Dedifferentiated amniotic fluid mesenchymal stem cell (primary cell): ENCODE measurements around the gene DNASE1L2.

Experiments
- DNase-seq: peaks from one replicate; pipeline ENCODE4 v3.0.0-alpha.2; 2016; ENCODE audit errors: extremely low spot score

The DNASE1L2 gene

DNA sequence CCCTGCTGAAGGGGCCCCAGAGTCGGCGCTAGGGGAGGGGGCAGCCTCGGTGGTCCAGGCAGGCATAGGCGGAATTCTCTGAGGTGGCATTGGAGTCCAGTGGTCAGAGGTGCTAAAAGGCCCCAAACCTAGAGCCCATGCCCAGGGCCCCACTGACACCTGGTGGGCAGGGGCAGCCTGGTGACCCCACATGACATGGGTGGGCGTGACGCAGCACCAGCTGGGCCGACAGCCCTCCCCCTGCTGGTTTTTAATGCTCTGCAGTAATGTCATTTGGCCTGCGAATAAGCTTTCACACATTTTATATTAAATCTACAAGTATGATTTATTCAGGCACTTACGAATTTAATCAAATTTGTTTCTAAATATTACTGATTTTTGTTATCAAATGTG is 33.8 kb downstream of the DNASE1L2 start:
- no peak for DNase-seq

DNA sequence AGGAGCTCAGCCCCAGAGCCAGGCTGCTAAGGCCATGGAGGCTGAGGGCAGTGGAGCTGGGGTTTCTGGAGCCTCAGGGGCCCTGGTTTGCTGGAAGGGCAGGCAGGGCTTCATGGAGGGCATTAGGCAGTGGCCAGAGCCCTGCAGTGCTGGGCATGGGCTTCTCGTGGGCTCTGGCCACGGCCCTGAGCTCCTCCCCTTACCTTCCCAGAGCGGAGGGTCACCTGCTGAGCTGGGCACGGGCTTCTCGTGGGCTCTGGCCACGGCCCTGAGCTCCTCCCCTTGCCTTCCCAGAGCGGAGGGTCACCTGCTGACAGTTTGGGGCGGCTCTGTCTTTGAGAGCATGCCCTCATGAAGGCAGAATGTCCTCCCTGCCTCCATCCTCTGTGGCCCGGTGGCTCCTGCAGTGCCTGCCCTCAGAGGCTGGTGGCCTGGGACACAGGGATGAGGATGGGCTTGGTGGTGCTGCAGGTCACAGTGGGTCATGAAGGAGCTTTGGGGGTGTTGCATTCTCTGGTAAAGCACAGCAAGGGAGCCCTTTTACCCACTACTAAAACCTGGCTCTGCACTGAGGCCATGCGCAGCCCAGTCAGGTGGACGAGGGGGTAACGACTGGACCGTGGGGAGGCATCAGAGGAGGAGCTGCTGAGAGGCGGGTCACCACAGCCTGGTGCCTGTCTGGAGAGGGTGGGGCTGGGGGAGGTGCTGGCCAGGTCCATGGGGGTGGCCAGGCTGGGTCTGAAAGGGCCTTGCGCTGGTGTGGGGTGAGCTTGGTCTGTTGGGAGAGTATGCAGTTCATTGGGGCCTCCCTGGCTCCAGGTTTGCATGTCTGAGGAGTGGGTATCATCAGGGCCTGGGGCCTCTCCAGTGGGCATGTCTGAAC is 34.6 kb downstream of the DNASE1L2 start:
- no peak for DNase-seq

DNA sequence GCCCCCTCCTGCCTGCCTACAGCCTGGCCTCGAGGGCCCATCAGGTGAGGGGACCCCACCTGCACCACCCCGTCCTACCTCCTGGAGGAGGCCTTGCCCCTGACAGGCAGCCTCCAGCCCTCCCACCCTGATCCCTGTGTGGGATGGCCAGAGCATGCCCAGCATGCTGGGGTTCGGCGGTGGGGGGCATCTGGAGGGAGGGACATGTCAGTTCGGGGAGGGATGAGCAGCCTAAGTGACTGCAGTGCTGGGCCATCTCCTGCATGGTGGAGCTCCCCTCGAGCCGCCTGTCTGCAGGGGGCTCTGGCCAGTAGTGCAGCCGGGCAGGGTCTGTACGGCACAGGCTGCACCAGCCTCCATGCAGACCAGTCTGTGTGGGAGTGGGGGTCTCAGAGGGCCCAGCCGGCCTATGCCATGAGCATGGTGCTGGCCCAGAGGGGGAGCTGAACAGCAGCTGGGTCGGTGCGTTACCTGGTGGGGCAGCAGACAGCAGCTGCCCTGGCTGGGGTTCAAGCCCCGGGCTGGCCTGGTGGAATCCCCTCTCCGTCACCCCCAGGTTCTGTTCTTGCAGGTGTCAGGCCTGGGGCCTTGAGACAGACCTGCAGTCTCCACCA is 35.7 kb downstream of the DNASE1L2 start:
- no peak for DNase-seq

DNA sequence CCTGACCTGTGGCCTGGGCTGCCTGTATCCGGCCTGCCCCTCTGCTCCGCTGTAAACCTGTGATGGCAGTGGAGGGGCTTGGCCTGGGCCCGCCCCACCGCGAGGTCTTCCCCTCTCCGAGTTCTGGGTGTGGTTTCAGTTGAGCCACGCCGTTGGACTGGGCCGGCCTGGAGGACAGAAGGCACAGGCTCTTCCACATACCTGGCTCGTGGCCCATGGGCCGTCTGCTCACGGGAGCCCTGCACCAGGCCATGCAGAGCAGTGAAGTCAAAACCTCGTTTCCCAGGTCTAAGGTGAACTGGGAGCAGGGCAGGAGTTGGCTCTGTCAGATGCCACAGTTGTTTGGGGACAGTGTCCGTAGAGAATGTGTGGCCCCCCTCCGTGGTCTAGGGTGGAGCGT is 37.2 kb downstream of the DNASE1L2 start:
- no peak for DNase-seq

DNA sequence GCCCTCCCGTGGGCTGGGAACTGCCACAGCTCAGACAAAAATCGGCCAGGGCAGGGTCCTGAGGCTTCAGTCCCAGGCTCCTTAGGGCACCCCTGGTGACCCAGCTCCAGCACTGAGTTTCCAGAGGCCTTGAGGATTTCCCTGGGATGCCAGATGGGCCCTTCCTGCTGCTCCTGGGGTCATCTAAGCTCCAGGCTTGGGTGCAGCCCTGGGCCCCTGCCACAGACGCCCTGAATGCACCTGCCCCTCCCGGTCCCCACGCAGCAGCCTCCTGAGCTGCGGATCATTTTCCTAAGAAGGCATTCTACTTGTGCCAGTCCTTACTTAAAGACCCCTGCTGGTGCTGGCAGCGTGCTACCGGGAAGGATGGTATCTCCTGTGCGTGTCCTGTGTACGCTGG is 37.7 kb downstream of the DNASE1L2 start:
- no peak for DNase-seq

DNA sequence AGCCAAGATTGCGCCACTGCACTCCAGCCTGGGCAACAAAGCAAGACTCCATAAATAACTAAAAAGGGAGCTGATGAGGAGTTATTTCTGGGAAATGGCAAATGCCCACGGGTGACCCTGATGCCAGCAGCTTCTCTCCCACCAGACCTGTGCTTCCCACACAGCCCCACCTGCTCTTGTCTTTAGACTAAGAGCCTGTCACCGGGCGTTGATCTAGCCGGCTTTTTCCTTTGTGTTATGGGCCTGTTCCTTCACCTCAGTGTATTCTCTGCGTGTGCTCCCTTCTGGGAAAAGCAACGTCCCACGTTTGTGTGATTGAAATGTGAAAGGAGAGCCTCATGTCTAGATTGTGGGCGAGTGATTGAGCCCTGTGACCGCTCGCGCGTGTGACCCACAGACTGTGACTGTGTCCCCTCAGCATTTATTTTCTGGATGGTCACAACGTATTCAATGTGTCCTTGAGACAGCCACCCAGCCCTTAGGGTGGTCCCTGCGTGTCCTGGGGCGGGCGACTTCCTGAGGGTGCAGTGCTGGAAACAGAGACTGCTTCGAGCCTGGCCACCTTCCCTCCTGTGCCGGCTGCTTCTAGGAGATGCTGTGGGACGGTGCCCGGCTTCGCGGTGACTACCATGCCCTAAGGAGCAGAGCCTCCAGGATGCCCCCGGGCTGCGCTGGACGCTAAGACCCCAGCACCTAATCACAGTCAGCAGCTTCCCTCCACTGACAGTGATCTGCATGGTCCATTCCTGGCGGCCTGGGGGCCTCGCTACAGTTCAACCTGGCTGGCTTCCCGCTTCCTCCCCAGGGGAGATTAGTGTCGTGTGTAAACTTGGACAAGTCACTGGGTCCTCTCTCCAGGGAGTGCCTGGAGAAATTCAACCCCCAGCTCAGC is 39.5 kb downstream of the DNASE1L2 start:
- no peak for DNase-seq

DNA sequence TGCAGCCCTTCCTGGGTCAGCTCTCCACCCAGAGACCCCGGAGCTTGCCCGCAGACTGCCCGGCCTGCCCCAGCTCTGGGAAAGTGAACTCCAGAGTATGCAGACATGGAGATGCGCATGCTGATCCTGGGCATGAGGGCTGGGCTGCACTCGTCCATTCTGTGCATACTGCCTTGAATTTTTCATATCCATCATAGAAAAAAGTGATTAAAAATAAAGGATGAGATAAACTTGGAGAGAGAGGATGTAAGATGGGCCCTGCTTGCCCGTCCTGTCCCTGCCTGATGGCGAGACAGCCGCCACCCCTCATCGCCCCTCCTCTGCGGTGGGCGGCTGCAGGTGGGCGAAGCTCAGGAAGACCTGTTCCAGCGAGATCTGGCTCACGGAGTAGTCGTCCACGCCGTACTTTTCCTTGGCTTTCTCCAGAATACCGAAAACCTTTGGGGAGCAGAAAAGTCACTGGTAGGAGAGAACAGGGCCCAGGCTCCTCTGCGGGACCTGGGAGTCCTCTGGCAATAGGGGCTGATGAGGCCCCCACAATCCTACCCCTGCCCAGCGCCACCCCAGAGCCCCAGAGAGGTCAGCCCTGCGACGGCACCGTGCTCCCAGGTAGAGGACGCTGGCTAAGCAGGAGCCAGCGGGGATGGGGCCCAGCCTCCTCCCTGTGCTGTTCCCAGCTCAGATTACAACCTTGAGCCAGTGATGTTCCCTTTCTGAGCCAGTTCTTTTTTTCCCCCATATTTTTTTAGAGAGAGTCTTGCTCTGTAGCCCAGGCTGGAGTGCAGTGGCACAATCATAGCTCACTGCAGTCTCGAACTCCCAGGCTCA is 40.3 kb downstream of the DNASE1L2 start:
- DNase-seq = no peak

DNA sequence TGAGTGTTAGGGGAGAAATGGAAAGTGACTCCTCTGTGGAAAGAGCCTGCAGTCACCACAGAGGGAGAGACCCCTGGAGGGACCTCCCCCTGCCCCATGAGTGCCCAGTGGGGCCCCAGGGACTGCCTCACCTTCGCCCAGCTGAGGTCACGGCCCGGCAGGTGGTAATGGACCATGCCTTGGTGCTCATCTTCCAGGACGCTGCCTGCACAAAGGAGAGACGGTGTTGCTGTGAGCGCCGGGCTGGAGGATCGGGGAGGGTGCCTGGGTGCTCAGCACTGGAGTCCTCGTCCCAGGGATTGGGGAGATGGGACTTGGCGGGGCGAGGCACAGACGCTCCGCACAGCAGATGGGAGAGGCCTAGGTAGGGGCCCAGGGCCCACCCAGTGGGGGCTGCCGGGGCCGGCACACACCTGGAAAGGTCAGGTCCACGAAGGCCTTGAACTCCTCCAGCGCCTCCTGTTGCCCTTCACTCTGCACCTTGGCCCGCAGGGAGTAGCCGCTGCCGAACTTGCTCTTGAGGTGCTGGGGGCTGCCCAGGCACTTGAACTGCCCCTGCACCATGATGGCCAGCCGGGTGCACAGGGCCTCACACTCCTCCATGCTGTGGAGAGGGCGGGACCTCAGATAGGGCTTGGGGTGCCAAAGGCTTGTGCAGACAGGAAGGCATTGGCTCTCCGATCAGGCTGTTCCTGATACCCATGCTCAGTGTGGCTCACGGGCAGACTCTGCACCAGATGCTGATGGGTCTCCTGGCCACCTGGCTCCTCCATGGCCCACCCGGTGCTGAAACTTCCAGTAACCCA is 41.4 kb downstream of the DNASE1L2 start:
- DNase-seq = no peak

DNA sequence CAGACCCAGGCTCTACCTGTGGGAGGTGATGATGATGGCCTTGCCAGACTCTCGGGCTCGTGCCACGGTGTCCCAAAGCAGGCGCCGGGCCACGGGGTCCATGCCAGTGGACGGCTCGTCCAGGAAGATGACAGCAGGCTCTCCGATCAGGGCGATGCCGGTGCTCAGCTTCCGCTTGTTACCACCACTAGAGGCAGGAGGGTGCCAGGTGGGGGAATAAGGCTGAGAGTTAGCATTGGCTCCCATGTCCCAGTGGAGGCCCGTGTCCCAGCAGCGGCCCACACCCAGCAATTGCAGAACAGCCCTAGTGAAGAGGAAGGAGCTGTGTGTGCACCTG is 42.0 kb downstream of the DNASE1L2 start:
- DNase-seq = no peak

DNA sequence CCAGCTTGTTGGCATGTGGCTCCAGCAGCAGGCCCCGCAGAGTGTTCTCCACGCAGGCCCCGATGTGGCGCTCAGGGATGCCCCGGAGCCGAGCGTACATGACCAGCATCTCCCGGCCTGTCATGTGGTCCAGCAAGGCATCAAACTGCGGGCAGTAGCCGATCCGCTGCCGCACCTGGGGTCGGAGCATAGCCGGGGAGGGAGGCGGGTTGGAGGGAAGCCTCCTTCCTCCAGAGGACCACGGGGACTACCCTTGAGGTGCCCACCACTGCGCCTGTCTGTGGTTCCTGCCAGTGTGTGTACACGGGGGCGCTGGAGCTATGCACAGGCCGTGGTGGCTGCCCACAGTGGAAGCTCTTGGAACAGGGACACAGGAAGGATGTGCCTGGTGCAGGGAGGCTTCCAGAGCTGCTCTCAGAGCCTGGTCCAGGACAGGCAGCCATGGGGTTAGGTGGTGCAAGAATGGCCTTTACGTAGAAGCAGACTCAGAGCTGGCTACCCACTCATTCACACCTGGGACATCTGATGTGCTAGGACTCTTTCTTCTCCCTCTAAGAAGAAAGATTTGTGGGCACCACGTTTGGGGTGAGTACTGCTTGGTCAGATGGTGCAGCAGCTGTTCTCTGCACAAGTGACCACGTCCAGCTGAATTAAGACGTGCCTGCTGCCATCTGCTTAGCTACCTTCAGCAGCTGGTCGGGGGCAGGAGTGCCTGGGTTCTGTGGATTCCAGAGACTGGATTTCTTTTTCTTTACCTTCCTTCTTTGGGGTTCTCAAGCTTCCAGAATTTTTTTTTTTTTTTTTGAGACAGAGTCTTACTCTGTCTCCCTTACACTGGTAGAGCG is 42.9 kb downstream of the DNASE1L2 start:
- DNase-seq = no peak

DNA sequence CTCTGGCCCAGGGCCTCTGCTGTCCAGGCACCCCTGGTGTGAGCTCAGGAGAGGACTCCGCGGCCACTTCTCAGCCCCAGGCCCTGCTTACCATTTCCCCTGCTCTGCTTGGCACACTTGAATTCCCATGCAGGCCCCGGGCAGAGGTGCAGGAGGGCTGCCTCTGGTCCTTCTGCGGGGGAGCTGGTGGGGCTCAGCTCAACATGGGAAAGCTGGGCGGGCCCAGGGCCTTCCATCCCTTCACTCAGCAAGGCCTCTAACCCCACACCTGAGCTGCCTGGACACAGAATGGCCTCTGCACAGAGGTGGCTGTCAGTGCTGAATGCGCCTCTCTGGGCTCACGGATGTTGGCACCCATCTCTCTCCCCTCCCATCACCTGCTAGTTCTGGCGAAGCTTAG is 44.2 kb downstream of the DNASE1L2 start:
- no peak for DNase-seq

DNA sequence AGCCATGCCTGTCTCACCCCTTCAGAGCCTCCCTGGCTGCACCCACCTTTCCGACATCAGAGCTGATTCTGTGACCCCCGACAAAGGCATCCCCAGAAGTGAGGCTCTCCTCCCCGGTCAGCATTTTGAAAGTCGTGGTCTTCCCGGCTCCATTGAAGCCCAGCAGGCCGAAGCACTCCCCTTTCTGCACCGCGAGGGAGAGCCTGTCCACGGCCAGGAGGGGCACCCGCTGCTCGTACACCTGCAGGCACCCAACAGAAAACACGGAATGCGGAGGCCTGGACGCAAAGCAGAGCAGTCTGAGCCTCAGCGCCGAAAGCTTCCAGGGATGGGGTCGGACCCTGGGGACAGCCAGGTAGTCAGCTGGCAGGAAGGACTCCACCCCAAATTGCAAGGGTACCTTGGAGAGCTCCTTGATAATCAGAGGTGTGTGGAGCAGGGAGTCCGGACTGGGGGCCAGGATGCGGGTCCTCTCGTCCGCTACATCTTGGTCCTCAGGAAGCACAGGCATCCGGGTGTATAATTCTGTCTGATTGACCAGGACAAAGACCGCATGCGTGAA is 44.8 kb downstream of the DNASE1L2 start:
- DNase-seq = no peak

DNA sequence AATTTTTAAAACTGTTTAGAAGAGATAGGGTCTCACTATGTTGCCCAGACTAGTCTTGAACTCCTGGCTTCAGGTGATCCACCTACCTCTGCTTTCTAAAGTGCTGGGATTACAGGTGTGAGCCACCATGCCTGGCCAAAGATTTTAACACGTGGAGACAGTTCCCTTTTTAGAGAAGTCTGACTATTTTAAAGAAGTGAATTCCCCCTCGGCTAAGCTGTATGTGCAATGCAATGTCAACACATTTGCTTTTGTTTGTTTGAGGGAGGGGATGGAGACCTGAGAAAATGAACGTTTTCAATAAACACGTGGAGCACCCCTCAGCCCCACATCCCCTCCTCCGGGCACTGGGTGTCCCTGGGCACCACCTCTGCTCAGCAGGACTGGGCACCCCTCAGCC is 46.0 kb downstream of the DNASE1L2 start:
- no peak for DNase-seq

DNA sequence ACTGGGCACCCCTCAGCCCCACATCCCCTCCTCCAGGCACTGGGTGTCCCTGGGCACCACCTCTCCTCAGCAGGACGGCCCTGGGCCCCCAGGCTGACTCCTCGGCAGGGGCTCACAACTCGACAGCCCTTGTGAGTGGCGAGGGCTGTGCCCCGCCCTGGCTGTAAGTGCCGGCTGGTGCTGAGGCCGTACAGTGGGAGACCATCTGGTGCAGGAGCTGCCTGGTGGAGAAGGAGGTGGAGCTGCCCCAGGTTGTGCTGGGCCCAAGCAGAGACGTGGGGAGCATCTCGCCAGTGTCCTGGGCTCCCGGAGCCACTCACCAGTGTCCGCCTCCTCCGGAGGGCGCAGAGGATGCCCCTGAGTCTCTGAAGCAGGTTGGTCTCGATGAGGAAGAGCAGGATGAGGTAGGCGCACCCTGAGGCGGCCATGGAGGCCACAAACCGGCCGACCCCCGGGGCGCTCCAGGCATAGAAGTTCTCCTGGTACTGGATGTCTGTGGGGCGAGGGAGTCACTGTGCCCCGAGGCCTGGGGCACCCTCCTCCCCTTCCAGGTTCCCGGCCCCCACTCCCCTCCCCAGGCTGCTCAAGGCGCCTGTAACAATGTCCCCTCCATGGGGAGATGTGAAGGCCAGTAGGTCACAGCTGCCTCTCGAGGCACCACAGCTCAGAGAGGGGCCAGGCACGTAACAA is 46.8 kb downstream of the DNASE1L2 start:
- no peak for DNase-seq

DNA sequence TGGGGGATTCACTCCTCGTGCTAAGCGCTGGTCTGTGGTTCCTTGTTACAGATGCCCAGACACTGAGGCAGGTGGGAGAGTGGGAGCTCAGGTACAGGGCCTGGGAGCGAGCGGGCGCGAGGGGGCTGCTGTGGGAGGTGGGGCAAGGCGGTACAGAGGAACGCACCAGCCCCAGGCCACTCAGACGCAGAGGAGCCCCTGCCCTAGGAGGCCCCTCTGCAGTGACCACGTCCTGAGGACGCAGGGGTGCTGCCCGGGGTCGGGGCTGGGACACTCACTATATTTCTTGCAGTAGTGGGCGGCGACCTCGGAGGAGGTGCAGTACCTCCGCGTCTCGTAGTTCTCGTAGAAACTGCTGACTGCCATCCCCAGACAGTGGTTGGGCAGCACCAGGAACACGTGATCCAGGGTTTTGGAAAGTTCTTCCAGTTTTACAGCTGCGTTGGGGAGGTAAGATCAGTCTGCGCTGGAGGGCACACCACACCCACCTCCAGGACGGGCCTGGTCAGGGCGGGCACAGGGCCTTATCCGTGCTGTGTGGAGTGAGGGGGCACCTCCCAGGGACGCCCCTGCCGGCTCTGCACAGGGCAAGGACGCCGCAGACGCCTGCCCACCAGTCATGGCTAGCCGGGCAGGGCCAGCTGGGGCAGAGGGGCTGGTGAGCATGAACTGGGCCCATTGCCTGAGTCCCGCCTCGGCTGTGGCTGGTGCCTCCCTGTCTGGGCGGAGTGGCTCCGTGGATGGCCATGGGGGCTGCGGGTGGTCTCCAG is 47.9 kb downstream of the DNASE1L2 start:
- DNase-seq = no peak

DNA sequence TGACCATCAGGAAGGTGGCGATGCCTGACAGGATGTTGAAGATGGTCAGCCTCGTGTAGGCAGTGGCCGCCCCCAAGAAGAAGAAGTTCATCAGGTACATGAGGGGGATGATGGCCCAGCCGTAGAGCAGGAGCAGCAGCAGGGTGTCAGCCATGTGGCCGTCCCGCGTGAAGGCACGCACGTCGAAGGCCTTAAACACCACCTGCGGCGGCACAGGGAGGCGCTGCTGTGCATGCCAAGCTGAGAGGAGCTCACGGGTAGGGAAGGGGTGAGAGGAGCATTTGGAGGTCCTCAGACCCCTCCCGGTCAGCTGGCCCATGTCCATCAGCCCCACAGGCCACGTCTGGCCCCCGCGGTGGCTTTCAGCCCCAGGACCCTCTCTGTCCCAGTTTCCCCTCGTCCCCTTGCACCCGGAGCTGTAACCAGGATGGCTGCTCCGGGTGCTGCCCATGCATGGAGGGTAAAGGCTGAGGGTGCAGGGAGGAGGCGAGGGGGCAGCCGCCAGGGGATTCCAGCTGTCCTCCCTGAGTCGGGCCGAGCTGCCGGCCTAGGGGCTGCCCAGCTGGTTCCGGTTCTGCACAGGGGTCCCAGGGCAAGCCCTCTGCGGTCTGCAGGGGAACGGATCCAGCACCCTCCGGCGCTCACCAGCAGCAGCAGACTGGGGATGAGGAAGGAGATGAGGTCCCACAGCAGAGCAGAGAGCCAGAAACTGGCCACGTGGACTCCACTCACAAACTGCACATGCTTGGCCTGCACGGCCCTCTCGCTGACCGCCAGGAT is 48.7 kb downstream of the DNASE1L2 start:
- no peak for DNase-seq

DNA sequence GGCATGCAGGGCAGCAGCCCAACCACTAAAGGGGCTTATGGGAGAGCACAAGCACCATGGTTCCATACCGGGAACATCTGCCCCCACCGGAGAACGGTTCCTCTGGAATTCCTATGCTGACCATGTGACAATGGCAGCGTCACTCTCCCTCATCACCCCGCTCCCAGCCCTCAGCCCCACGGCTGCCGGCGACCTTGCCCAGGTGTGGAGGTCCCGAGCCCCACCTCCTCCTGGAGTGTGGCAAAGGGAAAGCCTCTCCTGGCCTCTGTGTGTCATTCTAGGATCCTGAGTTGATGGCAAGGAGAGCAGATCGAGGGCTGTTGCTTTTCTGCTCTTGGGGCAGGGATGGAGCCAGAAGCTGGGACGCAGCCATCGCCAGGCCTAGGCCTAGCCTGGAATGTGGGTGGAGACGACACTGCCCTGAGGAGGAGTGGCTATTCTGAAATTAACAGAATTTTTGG is 49.5 kb downstream of the DNASE1L2 start:
- no peak for DNase-seq
